Astrocyte (in vitro differentiated cells and primary cell): ENCODE results near the gene MRAP2. TPM values are rescaled to one million over a fixed set of nuclear protein-coding genes. Genes with fewer than 3 reads are reported as not detected.
A peak's percentile ranks its signal among the peaks of the same experiment; 100 is the strongest.

Experiments used
- DNase-seq: peaks from one replicate; pipeline ENCODE4 v3.0.0-alpha.2; 2010; ENCODE audit warnings: low read depth
- FAIRE-seq: peaks from 2 replicates; lab custom pipeline; 2011; peaks lifted over from hg19 to GRCh38; lab: Jason Lieb, UNC
- H2AFZ ChIP-seq: 2 replicates; pipeline ENCODE4 v1.6.0; 2012; ENCODE audit warnings: low read depth, low read length, inconsistent platforms
- H3K27ac ChIP-seq: 2 replicates; pipeline ENCODE4 v1.5.1; 2011; ENCODE audit warnings: low read depth, low read length, inconsistent platforms
- H3K27me3 ChIP-seq: 2 replicates; pipeline ENCODE4 v1.6.0; 2011; ENCODE audit warnings: low read length, inconsistent platforms; ENCODE audit not compliant: insufficient read depth
- H3K36me3 ChIP-seq: 2 replicates; pipeline ENCODE4 v1.5.1; 2011; ENCODE audit warnings: low read length, inconsistent platforms; ENCODE audit not compliant: insufficient read depth
- H3K4me1 ChIP-seq: 2 replicates; pipeline ENCODE4 v1.5.1; 2011; ENCODE audit warnings: low read length, inconsistent platforms; ENCODE audit not compliant: insufficient read depth
- H3K4me2 ChIP-seq: 2 replicates; pipeline ENCODE4 v1.6.0; 2012; ENCODE audit warnings: low read length, inconsistent platforms
- H3K4me3 ChIP-seq: 2 replicates; pipeline ENCODE4 v1.5.1; 2011; ENCODE audit warnings: low read depth, mild to moderate bottlenecking, low read length, inconsistent platforms; ENCODE audit not compliant: insufficient read depth
- H3K79me2 ChIP-seq: 2 replicates; pipeline ENCODE4 v1.6.0; 2012; ENCODE audit warnings: mild to moderate bottlenecking, low read length, inconsistent platforms; ENCODE audit not compliant: insufficient read depth
- H3K9ac ChIP-seq: 2 replicates; pipeline ENCODE4 v1.6.0; 2012; ENCODE audit warnings: mild to moderate bottlenecking, low read length, inconsistent platforms
- H3K9me3 ChIP-seq: 2 replicates; pipeline ENCODE4 v1.5.1; 2012; ENCODE audit warnings: low read depth, mild to moderate bottlenecking, low read length, inconsistent platforms; ENCODE audit not compliant: insufficient read depth
- H4K20me1 ChIP-seq: 2 replicates; pipeline ENCODE4 v1.6.0; 2012; ENCODE audit warnings: low read length, inconsistent platforms; ENCODE audit not compliant: insufficient read depth
- H3K27ac Mint-ChIP-seq: one replicate; pipeline ENCODE4 v1.8.0; 2021; ENCODE audit warnings: mild to moderate bottlenecking, mixed read lengths; ENCODE audit not compliant: unreplicated experiment
- H3K27me3 Mint-ChIP-seq: one replicate; pipeline ENCODE4 v1.8.0; 2021; ENCODE audit warnings: low read depth, mixed read lengths; ENCODE audit not compliant: unreplicated experiment
- H3K36me3 Mint-ChIP-seq: one replicate; pipeline ENCODE4 v1.8.0; 2021; ENCODE audit warnings: low read depth, mixed read lengths; ENCODE audit not compliant: unreplicated experiment
- H3K4me1 Mint-ChIP-seq: one replicate; pipeline ENCODE4 v1.8.0; 2021; ENCODE audit warnings: low read depth, mixed read lengths; ENCODE audit not compliant: unreplicated experiment
- H3K4me3 Mint-ChIP-seq: one replicate; pipeline ENCODE4 v1.8.0; 2021; ENCODE audit warnings: mild to moderate bottlenecking, moderate library complexity, mixed read lengths; ENCODE audit not compliant: unreplicated experiment
- H3K9me3 Mint-ChIP-seq: one replicate; pipeline ENCODE4 v1.8.0; 2021; ENCODE audit warnings: mild to moderate bottlenecking, mixed read lengths; ENCODE audit not compliant: unreplicated experiment
- CTCF ChIP-seq: IDR thresholded peaks from 2 replicates; pipeline ENCODE4 v1.5.1; 2011; ENCODE audit warnings: low read depth, mild to moderate bottlenecking, inconsistent platforms, low read length, moderate library complexity; ENCODE audit not compliant: insufficient read depth
- EZH2 ChIP-seq: IDR thresholded peaks from 2 replicates; pipeline ENCODE4 v1.6.1; 2012; ENCODE audit warnings: mild to moderate bottlenecking, low read length, inconsistent platforms; ENCODE audit not compliant: insufficient read depth
- total RNA-seq: library from RNA; stranded (reverse); gene quantifications from 2 replicates; pipeline ENCODE4 v1.2.1, GENCODE V29; 2021

The MRAP2 gene
- total RNA-seq, 1 donor from 2014 or later: 0.20 TPM

- Histone ChIP-seq H2AFZ (peak overlapping the region; percentile 44), H3K27me3 (peaks cover 2% of the 10 kb centered on the region), H3K9me3 (no peaks in the 10 kb centered on the region), H3K4me3 (no peak overlapping the region), H3K4me1 (peaks cover 8% of the 10 kb centered on the region), H4K20me1 (no peaks in the 10 kb centered on the region), H3K27ac (no peak overlapping the region), H3K36me3 (no peaks in the 10 kb centered on the region), H3K9ac (peak overlapping the region; percentile 0), H3K79me2 (no peaks in the 10 kb centered on the region), H3K4me2 (peak overlapping the region; percentile 74)
- Mint-ChIP-seq H3K4me3 (no peak overlapping the region), H3K36me3 (no peaks in the 10 kb centered on the region), H3K27me3 (no peaks in the 10 kb centered on the region), H3K4me1 (peaks cover 15% of the 10 kb centered on the region), H3K9me3 (no peaks in the 10 kb centered on the region), H3K27ac (no peak overlapping the region)
- TF ChIP-seq EZH2: no peak
- TF ChIP-seq CTCF: no peak
- FAIRE-seq (no peak), DNase-seq (peak; percentile 50)
Observed at GRCh38 chr6:84052204-84052882, 18.8 kb downstream of the MRAP2 start.

GRCh38 chr6:84052883-84053241, 19.3 kb downstream of the MRAP2 start:
- H3K27me3 Mint-ChIP-seq: no peaks in the 10 kb centered on the region
- Histone ChIP-seq H3K4me1 (peaks cover 8% of the 10 kb centered on the region), H3K27ac (no peak overlapping the region), H3K9me3 (no peaks in the 10 kb centered on the region), H3K36me3 (no peaks in the 10 kb centered on the region), H3K9ac (no peak overlapping the region), H4K20me1 (no peaks in the 10 kb centered on the region), H3K4me2 (peak overlapping the region; percentile 74), H3K4me3 (no peak overlapping the region), H3K79me2 (no peaks in the 10 kb centered on the region), H2AFZ (no peak overlapping the region), H3K27me3 (peaks cover 2% of the 10 kb centered on the region)
- H3K36me3 Mint-ChIP-seq: no peaks in the 10 kb centered on the region
- peaks cover 15% of the 10 kb centered on the region for H3K4me1 Mint-ChIP-seq
- no peaks in the 10 kb centered on the region for H3K9me3 Mint-ChIP-seq
- DNase-seq (no peak), FAIRE-seq (no peak)
- TF ChIP-seq CTCF: no peak
- no peak for TF ChIP-seq EZH2
- no peak overlapping the region for H3K27ac Mint-ChIP-seq
- H3K4me3 Mint-ChIP-seq: no peak overlapping the region

- Mint-ChIP-seq H3K4me1 (peaks cover 14% of the 10 kb centered on the region), H3K27me3 (peaks cover 1% of the 10 kb centered on the region), H3K27ac (no peak overlapping the region), H3K4me3 (no peak overlapping the region), H3K9me3 (no peaks in the 10 kb centered on the region), H3K36me3 (no peaks in the 10 kb centered on the region)
- H3K4me3 ChIP-seq: no peak overlapping the region
- no peaks in the 10 kb centered on the region for H3K36me3 ChIP-seq
- no peak for TF ChIP-seq CTCF
- no peak for TF ChIP-seq EZH2
- peaks cover 2% of the 10 kb centered on the region for H3K27me3 ChIP-seq
- no peaks in the 10 kb centered on the region for H4K20me1 ChIP-seq
- no peak overlapping the region for H3K27ac ChIP-seq
- no peak for FAIRE-seq
- H2AFZ ChIP-seq: no peak overlapping the region
- no peak overlapping the region for H3K9ac ChIP-seq
- no peak overlapping the region for H3K4me2 ChIP-seq
- no peak for DNase-seq
- H3K4me1 ChIP-seq: peaks cover 8% of the 10 kb centered on the region
- no peaks in the 10 kb centered on the region for H3K9me3 ChIP-seq
- no peaks in the 10 kb centered on the region for H3K79me2 ChIP-seq
Observed at GRCh38 chr6:84055647-84056046, 22.1 kb downstream of the MRAP2 start.
